ENCODE results near the gene CLEC9A.
"Not testable (repeated sequence)": the region's sequence is repeated elsewhere in the genome, so short reads cannot be mapped to it uniquely, and the experiment has no call there.

The CLEC9A gene

DNA sequence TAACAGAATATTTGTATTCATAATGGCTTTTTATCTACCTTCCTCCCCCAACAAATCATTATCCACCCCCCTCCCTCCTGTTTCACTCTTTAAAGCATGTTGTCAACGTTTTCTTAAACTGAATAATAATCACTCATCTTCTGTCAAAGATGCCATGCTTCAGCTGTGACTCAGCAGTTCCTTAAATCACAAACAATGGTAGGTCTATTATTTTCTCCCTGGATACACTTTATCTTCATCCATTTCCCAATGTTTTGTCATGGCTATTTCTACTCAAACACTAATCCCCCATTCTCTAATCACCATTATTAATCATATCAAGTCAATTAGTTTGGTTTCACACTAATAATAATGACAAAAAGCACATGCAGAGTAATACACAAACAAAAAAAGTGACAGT lies 13.6 kb upstream of the CLEC9A start:
- TF ChIP-seq CTCF (IDR thresholded peaks at IDR 0.05; ENCODE audit: low read depth, low read length), result no peak
- DNase-seq (ENCODE audit: extremely low read depth, low read depth), result no peak

- no peak for TF ChIP-seq CTCF (IDR thresholded peaks at IDR 0.05; ENCODE audit: low read depth, low read length)
- no peak for DNase-seq (ENCODE audit: extremely low read depth, low read depth)
Observed at GRCh38 chr12:10018386-10018785, 12.1 kb upstream of the CLEC9A start.

- no peak for DNase-seq (ENCODE audit: extremely low read depth, low read depth)
Observed at GRCh38 chr12:10021342-10021741, 9.1 kb upstream of the CLEC9A start.

DNA sequence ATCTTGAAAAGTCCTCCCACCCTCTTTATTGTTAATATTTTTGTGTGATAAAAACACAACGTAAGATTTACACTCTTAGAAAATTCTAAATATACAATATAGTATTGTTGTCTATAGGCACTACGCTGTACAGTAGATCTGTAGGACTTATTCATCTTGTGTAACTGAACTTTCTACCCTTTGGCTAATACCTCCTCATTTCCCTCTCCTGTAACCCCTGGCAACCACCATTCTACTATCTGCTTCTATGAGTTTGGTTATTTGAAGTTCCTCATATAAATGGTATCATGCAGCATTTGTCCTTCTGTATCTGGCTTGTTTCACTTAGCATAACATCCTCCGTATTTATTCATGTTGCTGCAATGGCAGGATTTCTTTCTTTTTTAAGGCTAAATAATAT lies 5.2 kb upstream of the CLEC9A start:
- no peak for DNase-seq (ENCODE audit: extremely low read depth, low read depth)
- TF ChIP-seq CTCF (IDR thresholded peaks at IDR 0.05; ENCODE audit: low read depth, low read length), result no peak

More at GRCh38 chr12:10021342-10021741, 9.1 kb upstream of the CLEC9A start:
- TF ChIP-seq CTCF (IDR thresholded peaks at IDR 0.05; ENCODE audit: low read depth, low read length), result no peak

- not testable (repeated sequence) for DNase-seq (ENCODE audit: extremely low read depth, low read depth)
Observed at GRCh38 chr12:10026666-10027065, 3.8 kb upstream of the CLEC9A start.

DNA sequence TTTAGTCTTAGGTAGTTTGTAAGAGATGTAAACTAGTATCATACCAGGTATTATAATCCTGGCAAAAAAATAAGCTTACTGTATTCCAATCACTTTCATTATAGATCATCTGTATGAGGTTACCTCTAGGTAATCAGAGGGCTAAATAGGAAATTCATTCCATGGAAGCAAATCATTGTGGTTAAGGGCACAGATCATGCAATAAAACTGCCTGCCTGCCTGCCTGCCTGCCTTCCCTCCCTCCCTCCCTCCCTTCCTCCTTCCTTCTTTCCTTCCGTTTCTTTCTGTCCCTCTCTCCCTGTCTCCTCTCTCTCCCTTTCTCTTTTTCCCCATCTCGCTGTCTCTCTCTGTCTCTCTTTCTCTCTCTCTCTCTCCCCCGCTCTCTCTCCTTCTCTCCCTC lies 3.2 kb upstream of the CLEC9A start:
- no peak for DNase-seq (ENCODE audit: extremely low read depth, low read depth)
- TF ChIP-seq CTCF (IDR thresholded peaks at IDR 0.05; ENCODE audit: low read depth, low read length), result no peak

DNA sequence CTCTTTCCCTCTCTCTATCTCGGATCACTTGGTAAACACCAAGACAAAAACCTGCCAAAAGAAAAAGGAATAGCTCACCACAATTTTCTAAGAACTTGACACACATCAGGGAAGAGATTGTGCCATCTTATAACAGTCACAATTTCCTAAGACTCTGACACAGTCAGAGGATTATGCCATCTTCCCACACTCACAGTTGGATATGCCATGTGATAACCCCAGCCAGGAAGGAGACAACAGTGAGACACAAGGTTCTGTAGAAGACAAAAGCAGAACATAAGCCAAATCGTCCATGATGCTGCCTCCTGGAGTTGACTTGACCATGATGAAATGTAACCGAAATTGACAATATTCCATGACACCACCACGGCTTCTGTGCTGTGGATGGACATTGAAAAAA lies 2.8 kb upstream of the CLEC9A start:
- no peak for TF ChIP-seq CTCF (IDR thresholded peaks at IDR 0.05; ENCODE audit: low read depth, low read length)
- no peak for DNase-seq (ENCODE audit: extremely low read depth, low read depth)

DNA sequence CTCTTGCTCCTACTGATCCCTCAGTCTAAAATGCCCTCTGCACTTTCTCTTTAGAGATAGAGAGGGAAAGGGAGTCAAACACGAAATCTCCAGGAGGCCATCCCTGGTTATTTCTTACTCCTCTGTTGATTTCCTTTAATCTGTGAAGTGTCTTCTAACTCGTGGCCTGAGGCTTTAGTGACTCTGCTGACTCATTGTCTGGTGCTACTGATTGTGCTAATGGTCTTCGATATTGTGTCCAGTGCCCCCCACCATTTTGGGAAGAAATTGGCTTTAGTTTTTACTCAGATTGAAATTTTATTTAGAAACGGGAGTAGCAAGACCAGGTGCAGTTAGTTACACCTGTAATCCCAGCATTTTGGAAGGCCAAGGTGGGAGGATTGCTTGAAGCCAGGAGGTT lies 839 bp downstream of the CLEC9A start:
- DNase-seq (ENCODE audit: extremely low read depth, low read depth), result no peak
- TF ChIP-seq CTCF (IDR thresholded peaks at IDR 0.05; ENCODE audit: low read depth, low read length), result no peak

Data from AG09319 (cell line).